NCI-H1092 treated with DMSO at 0.1 percent for 48 hours (cell line): ENCODE results near the gene CLEC4C.
"Not testable (repeated sequence)": the region's sequence is repeated elsewhere in the genome, so short reads cannot be mapped to it uniquely, and the experiment has no call there.

Experiments used
- DNase-seq: peaks from one replicate; lab custom pipeline; 2025; lab: John Stamatoyannopoulos, UW

The CLEC4C gene

DNA sequence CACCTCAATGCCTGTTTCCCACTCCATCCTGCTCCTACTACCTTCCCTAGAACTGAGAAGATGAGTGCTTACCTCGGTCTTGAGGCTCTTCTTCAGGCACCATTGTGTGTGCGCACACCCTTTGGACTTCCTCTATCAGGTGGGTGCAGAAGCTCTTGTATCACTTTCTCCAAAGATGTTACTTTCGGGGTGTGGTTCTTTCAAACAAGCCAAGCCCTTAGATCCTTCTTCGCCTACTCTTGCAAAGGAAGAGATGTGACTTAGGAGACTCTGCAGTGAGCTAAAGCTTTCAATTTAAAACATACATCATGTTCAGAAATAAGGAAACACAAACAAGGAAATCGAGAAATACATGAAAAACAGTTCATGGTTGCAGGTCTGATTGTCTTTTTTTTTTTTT is at the start of gene CLEC4C:
CLEC4C (minus strand) TSS at position 130 of the 400 bp plus-strand sequence; CDS start at position 103, 27 bp downstream.
- DNase-seq, result no peak

GRCh38 chr12:7793211-7793610 is 46.0 kb upstream of the CLEC4C start:
- DNase-seq, result no peak

- not testable (repeated sequence) for DNase-seq
Measured at GRCh38 chr12:7788884-7789528, 41.8 kb upstream of the CLEC4C start, which contains the start of gene NANOG. NANOG (plus strand) TSS chr12:7789402; CDS start chr12:7789615, 213 bp downstream.

DNA sequence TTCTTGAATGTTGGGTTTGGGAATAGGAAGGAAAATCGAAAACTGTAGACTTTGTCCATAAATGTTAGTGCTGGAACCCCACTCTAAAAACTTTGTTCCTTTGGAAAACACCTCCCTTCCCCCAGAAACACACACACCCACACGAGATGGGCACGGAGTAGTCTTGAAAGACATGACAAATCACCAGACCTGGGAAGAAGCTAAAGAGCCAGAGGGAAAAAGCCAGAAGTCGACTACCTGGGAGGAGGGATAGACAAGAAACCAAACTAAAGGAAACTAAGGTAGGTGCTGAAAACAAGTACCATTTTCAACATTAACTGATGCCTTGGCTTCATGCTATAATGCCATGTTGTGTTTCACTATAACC is 41.1 kb upstream of the CLEC4C start:
- no peak for DNase-seq

- DNase-seq, result no peak
Measured at GRCh38 chr12:7787574-7788293, 40.6 kb upstream of the CLEC4C start.

- DNase-seq, result no peak
Measured at GRCh38 chr12:7784701-7785100, 37.5 kb upstream of the CLEC4C start.

GRCh38 chr12:7783433-7783832 is 36.3 kb upstream of the CLEC4C start:
- DNase-seq, result not testable (repeated sequence)

GRCh38 chr12:7782055-7782454 is 34.9 kb upstream of the CLEC4C start:
- DNase-seq, result no peak

DNA sequence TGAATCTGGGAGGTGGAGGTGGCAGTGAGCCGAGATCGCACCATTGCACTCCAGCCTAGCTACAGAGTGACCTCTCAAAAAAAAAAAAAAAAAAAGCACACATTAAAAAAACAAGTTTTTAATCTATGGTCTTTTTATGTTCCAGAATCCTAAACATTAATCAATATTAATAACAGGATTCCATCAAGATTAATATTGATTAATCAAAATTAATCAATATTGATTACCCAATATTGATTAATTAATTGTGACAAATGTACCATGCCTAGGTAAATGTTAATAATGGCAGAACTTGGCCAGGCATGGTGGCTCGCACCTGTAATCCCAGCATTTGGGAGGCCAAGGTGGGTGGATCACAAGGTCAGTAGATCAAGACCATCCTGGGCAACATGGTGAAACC is 34.1 kb upstream of the CLEC4C start:
- DNase-seq, result no peak

GRCh38 chr12:7769999-7770398 is 22.8 kb upstream of the CLEC4C start:
- DNase-seq, result no peak

DNA sequence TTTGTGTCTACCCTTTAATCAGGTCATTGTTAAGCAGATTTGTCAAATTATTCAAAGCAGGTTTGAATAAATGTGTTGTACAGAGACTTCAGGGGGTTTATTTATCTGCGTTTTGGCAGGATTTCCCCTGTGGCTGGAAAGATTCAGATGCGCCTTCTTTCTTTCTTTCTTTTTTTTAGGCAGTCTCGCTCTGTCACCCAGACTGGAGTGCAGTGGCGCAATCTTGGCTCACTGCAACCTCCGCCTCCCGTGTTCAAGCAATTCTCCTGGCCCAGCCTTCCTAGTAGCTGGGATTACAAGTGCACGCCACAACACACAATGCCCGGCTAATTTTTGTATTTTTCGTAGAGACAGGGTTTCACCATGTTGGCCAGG is 11.6 kb upstream of the CLEC4C start:
- DNase-seq, result no peak

- no peak for DNase-seq
Measured at GRCh38 chr12:7756993-7757392, 9.8 kb upstream of the CLEC4C start.

GRCh38 chr12:7755668-7756067 is 8.5 kb upstream of the CLEC4C start:
- DNase-seq, result not testable (repeated sequence)

GRCh38 chr12:7751941-7752922 is 5.1 kb upstream of the CLEC4C start:
- DNase-seq, result not testable (repeated sequence)

DNA sequence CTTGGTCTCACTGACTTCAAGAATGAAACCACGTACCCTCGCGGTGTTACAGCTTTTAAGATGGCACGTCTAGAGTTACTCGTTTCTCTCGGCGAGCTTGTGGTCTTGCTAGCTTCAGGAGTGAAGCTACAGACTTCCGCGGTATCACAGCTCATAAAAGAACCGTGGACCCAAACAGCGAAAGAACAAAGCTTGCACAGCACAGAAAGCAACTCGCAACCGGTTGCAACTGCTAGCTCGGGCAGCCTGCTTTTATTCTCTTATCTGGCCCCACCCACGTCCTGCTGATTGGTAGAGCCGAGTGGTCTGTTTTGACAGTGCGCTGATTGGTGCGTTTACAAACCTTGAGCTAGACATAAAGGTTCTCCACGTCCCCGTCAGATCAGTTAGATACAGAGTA is 4.2 kb upstream of the CLEC4C start:
- no peak for DNase-seq

GRCh38 chr12:7750350-7750749 is 3.2 kb upstream of the CLEC4C start:
- DNase-seq, result no peak

- DNase-seq, result no peak
Measured at GRCh38 chr12:7749442-7749841, 2.3 kb upstream of the CLEC4C start.

GRCh38 chr12:7748852-7749251 is 1.7 kb upstream of the CLEC4C start:
- DNase-seq, result no peak

GRCh38 chr12:7732993-7733392 is 14.2 kb downstream of the CLEC4C start:
- DNase-seq, result no peak

GRCh38 chr12:7731486-7731885 is 15.7 kb downstream of the CLEC4C start:
- DNase-seq, result no peak

GRCh38 chr12:7730984-7731383 is 16.2 kb downstream of the CLEC4C start:
- DNase-seq, result not testable (repeated sequence)

GRCh38 chr12:7729746-7730145 is 17.4 kb downstream of the CLEC4C start:
- no peak for DNase-seq
